ENCODE results near the gene STARD8. TPM values are rescaled to one million over a fixed set of nuclear protein-coding genes. Genes with fewer than 3 reads are reported as not detected.

The STARD8 gene
- polyA plus RNA-seq, 1 experiment: 2.9 TPM

- peak; percentile 64 for TF ChIP-seq CTCF (IDR thresholded peaks at IDR 0.05; ENCODE audit: insufficient read depth, low read depth, low read length)
These were observed 63.6 kb downstream of the STARD8 start for GRCh38 chrX:68710870-68711576.

GRCh38 chrX:68711845-68712244, 64.4 kb downstream of the STARD8 start:
- Histone ChIP-seq H3K27me3 (ENCODE audit: control insufficient read depth, insufficient read depth, low read length) (no peaks in the 10 kb centered on the region), H3K4me3 (ENCODE audit: low read depth, low read length) (no peak overlapping the region), H3K36me3 (ENCODE audit: control insufficient read depth, insufficient read depth, low read length) (no peaks in the 10 kb centered on the region; the same call in none of the 2 replicates)
- no peak for TF ChIP-seq CTCF (IDR thresholded peaks at IDR 0.05; ENCODE audit: insufficient read depth, low read depth, low read length)
- POLR2A ChIA-PET: no interaction called here
- CTCF ChIA-PET: interaction anchor here (0.6 to 3.9 kb wide), 6 partner anchors 40 to 535 kb away, joined by 3 to 44 read pairs (median 4); no protein-coding TSS in a partner anchor
- no peak for DNase-seq (ENCODE audit: low read depth)

More at GRCh38 chrX:68710870-68711576, 63.6 kb downstream of the STARD8 start:
- Histone ChIP-seq H3K4me3 (ENCODE audit: low read depth, low read length) (no peak overlapping the region), H3K27me3 (ENCODE audit: control insufficient read depth, insufficient read depth, low read length) (no peaks in the 10 kb centered on the region), H3K36me3 (ENCODE audit: control insufficient read depth, insufficient read depth, low read length) (no peaks in the 10 kb centered on the region; the same call in none of the 2 replicates)
- no peak for DNase-seq (ENCODE audit: low read depth)
- ChIA-PET POLR2A (no interaction called here), CTCF (interaction anchor here (0.5 to 3.9 kb wide), 16 partner anchors 9 to 517 kb away, joined by 3 to 44 read pairs (median 3); no protein-coding TSS in a partner anchor)

GRCh38 chrX:68714856-68715255, 67.4 kb downstream of the STARD8 start:
- TF ChIP-seq CTCF (IDR thresholded peaks at IDR 0.05; ENCODE audit: insufficient read depth, low read depth, low read length): no peak
- POLR2A ChIA-PET: no interaction called here
- CTCF ChIA-PET: no interaction called here
- no peaks in the 10 kb centered on the region for H3K27me3 ChIP-seq (ENCODE audit: control insufficient read depth, insufficient read depth, low read length)
- H3K36me3 ChIP-seq (ENCODE audit: control insufficient read depth, insufficient read depth, low read length): no peaks in the 10 kb centered on the region; the same call in none of the 2 replicates
- DNase-seq (ENCODE audit: low read depth): no peak
- no peak overlapping the region for H3K4me3 ChIP-seq (ENCODE audit: low read depth, low read length)

GRCh38 chrX:68717196-68717595, 69.7 kb downstream of the STARD8 start:
- no peaks in the 10 kb centered on the region for H3K27me3 ChIP-seq (ENCODE audit: control insufficient read depth, insufficient read depth, low read length)
- ChIA-PET POLR2A (no interaction called here), CTCF (no interaction called here)
- no peak for DNase-seq (ENCODE audit: low read depth)
- H3K36me3 ChIP-seq (ENCODE audit: control insufficient read depth, insufficient read depth, low read length): no peaks in the 10 kb centered on the region; the same call in none of the 2 replicates
- no peak for TF ChIP-seq CTCF (IDR thresholded peaks at IDR 0.05; ENCODE audit: insufficient read depth, low read depth, low read length)
- no peak overlapping the region for H3K4me3 ChIP-seq (ENCODE audit: low read depth, low read length)

GRCh38 chrX:68717663-68718442, 70.4 kb downstream of the STARD8 start:
- H3K4me3 ChIP-seq (ENCODE audit: low read depth, low read length): no peak overlapping the region
- no peaks in the 10 kb centered on the region for H3K27me3 ChIP-seq (ENCODE audit: control insufficient read depth, insufficient read depth, low read length)
- TF ChIP-seq CTCF (IDR thresholded peaks at IDR 0.05; ENCODE audit: insufficient read depth, low read depth, low read length): no peak
- DNase-seq (ENCODE audit: low read depth): no peak
- CTCF ChIA-PET: no interaction called here
- peaks cover 2% of the 10 kb centered on the region for H3K36me3 ChIP-seq (ENCODE audit: control insufficient read depth, insufficient read depth, low read length)
- POLR2A ChIA-PET: no interaction called here
